ENCODE results near the gene PARVG. TPM values are rescaled to one million over a fixed set of nuclear protein-coding genes. Genes with fewer than 3 reads are reported as not detected.

The PARVG gene
- total RNA-seq, 1 donor from 2014 or later = not detected

GRCh38 chr22:44185237-44186120 is 4.8 kb downstream of the PARVG start:
- Histone ChIP-seq H3K4me3 (ENCODE audit: low read depth, low read length) (no peak overlapping the region), H3K27me3 (ENCODE audit: control insufficient read depth, insufficient read depth, low read length) (peaks cover 5% of the 10 kb centered on the region), H3K36me3 (ENCODE audit: control insufficient read depth, insufficient read depth, low read length) (no peaks in the 10 kb centered on the region)
- TF ChIP-seq, protein P1, sequence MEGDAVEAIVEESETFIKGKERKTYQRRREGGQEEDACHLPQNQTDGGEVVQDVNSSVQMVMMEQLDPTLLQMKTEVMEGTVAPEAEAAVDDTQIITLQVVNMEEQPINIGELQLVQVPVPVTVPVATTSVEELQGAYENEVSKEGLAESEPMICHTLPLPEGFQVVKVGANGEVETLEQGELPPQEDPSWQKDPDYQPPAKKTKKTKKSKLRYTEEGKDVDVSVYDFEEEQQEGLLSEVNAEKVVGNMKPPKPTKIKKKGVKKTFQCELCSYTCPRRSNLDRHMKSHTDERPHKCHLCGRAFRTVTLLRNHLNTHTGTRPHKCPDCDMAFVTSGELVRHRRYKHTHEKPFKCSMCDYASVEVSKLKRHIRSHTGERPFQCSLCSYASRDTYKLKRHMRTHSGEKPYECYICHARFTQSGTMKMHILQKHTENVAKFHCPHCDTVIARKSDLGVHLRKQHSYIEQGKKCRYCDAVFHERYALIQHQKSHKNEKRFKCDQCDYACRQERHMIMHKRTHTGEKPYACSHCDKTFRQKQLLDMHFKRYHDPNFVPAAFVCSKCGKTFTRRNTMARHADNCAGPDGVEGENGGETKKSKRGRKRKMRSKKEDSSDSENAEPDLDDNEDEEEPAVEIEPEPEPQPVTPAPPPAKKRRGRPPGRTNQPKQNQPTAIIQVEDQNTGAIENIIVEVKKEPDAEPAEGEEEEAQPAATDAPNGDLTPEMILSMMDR (IDR thresholded peaks at IDR 0.05; ENCODE audit: insufficient read depth, low read length, severe bottlenecking) = no peak
- DNase-seq (ENCODE audit: low read depth) (no peak), FAIRE-seq (no peak)

GRCh38 chr22:44186121-44186510 is 5.4 kb downstream of the PARVG start:
- TF ChIP-seq, protein P1 (IDR thresholded peaks at IDR 0.05; ENCODE audit: insufficient read depth, low read length, severe bottlenecking) = no peak
- H3K27me3 ChIP-seq (ENCODE audit: control insufficient read depth, insufficient read depth, low read length) = peaks cover 2% of the 10 kb centered on the region
- DNase-seq (ENCODE audit: low read depth) = no peak
- no peak for FAIRE-seq
- H3K4me3 ChIP-seq (ENCODE audit: low read depth, low read length) = no peak overlapping the region
- H3K36me3 ChIP-seq (ENCODE audit: control insufficient read depth, insufficient read depth, low read length) = no peaks in the 10 kb centered on the region

GRCh38 chr22:44186737-44187136 is 6.0 kb downstream of the PARVG start:
- Histone ChIP-seq H3K36me3 (ENCODE audit: control insufficient read depth, insufficient read depth, low read length) (no peaks in the 10 kb centered on the region), H3K4me3 (ENCODE audit: low read depth, low read length) (no peak overlapping the region), H3K27me3 (ENCODE audit: control insufficient read depth, insufficient read depth, low read length) (peaks cover 2% of the 10 kb centered on the region)
- TF ChIP-seq, protein P1 (IDR thresholded peaks at IDR 0.05; ENCODE audit: insufficient read depth, low read length, severe bottlenecking) = no peak
- no peak for FAIRE-seq
- no peak for DNase-seq (ENCODE audit: low read depth)

- TF ChIP-seq, protein P1 (IDR thresholded peaks at IDR 0.05; ENCODE audit: insufficient read depth, low read length, severe bottlenecking) = no peak
- Histone ChIP-seq H3K27me3 (ENCODE audit: control insufficient read depth, insufficient read depth, low read length) (peaks cover 2% of the 10 kb centered on the region), H3K36me3 (ENCODE audit: control insufficient read depth, insufficient read depth, low read length) (no peaks in the 10 kb centered on the region), H3K4me3 (ENCODE audit: low read depth, low read length) (no peak overlapping the region)
- FAIRE-seq (no peak), DNase-seq (ENCODE audit: low read depth) (no peak)
Measured at GRCh38 chr22:44187652-44188230, 7.0 kb downstream of the PARVG start.

- Histone ChIP-seq H3K4me3 (ENCODE audit: low read depth, low read length) (no peak overlapping the region), H3K36me3 (ENCODE audit: control insufficient read depth, insufficient read depth, low read length) (no peaks in the 10 kb centered on the region), H3K27me3 (ENCODE audit: control insufficient read depth, insufficient read depth, low read length) (peaks cover 2% of the 10 kb centered on the region)
- FAIRE-seq (no peak), DNase-seq (ENCODE audit: low read depth) (no peak)
- TF ChIP-seq, protein P1 (IDR thresholded peaks at IDR 0.05; ENCODE audit: insufficient read depth, low read length, severe bottlenecking) = no peak
Measured at GRCh38 chr22:44188316-44188715, 7.6 kb downstream of the PARVG start.

Measured in bronchial epithelial cell (primary cell).